22Rv1 (cell line): ENCODE measurements around the gene GPC6.

Experiments used
- ZFX ChIP-seq: fragments of 450-650 bp; IDR thresholded peaks from 2 replicates; pipeline ENCODE4 v1.6.1; 2017; ENCODE audit warnings: antibody characterized with exemption, borderline replicate concordance
- TF ChIP-seq, protein P1 (sequence below): fragments of 450-650 bp; IDR thresholded peaks from 2 replicates; pipeline ENCODE4 v1.5.1; 2017; ENCODE audit warnings: mild to moderate bottlenecking

DNA sequence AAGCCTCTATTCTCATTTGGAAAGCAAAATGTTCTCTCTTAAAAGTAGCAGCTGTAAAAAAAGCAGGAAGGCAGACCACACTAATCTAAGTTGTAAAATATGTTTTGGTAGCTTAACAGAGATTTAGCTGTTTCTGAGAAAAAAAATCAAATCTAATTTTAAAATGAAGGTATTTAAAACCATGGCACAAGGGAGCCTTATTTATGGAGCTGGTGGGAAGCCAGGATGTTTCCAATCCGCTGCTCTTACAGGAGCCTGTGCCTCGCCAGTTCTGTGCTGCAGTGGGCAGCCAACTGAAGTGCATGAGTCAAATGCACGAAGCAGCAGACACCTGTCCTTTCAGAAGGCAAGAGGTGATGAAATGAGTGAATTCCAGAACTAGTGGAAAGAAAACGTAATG is 28.2 kb downstream of the GPC6 start:
- TF ChIP-seq, protein P1, sequence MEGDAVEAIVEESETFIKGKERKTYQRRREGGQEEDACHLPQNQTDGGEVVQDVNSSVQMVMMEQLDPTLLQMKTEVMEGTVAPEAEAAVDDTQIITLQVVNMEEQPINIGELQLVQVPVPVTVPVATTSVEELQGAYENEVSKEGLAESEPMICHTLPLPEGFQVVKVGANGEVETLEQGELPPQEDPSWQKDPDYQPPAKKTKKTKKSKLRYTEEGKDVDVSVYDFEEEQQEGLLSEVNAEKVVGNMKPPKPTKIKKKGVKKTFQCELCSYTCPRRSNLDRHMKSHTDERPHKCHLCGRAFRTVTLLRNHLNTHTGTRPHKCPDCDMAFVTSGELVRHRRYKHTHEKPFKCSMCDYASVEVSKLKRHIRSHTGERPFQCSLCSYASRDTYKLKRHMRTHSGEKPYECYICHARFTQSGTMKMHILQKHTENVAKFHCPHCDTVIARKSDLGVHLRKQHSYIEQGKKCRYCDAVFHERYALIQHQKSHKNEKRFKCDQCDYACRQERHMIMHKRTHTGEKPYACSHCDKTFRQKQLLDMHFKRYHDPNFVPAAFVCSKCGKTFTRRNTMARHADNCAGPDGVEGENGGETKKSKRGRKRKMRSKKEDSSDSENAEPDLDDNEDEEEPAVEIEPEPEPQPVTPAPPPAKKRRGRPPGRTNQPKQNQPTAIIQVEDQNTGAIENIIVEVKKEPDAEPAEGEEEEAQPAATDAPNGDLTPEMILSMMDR = no peak
- TF ChIP-seq ZFX = no peak
